CD8-positive, alpha-beta memory T cell (primary cell): ENCODE measurements around the gene WNT10A. TPM values are rescaled to one million over a fixed set of nuclear protein-coding genes. Genes with fewer than 3 reads are reported as not detected.

Experiments used
- CTCF ChIA-PET: fragments of 350-600 bp; sonication (Branson Sonifier 250); formaldehyde crosslinking; loops from one replicate; lab custom pipeline; 2021; ENCODE audit warnings: antibody characterized with exemption; lab: Charles Lee
- POLR2A ChIA-PET: fragments of 350-600 bp; sonication (Branson Sonifier 250); formaldehyde crosslinking; loops from one replicate; lab custom pipeline; 2021; ENCODE audit warnings: antibody characterized with exemption; lab: Charles Lee
- DNase-seq, 5 donors: peaks; one replicate each; pipeline versions ENCODE4 v3.0.0 to v3.0.0-alpha.2; 2020 to 2022; ENCODE audit warnings: mixed read lengths in 1 of 5
- H3K27ac ChIP-seq: one replicate; pipeline ENCODE4 v1.7.0; 2013; ENCODE audit warnings: low read depth, mild to moderate bottlenecking, low read length, moderate library complexity
- H3K27me3 ChIP-seq: 2 replicates; pipeline ENCODE4 v1.7.0; 2013; ENCODE audit warnings: low read length, mild to moderate bottlenecking; ENCODE audit not compliant: insufficient read depth, poor library complexity, severe bottlenecking
- H3K36me3 ChIP-seq: 2 replicates; pipeline ENCODE4 v1.7.0; 2013; ENCODE audit warnings: mild to moderate bottlenecking, low read length, moderate library complexity; ENCODE audit not compliant: insufficient read depth
- H3K4me1 ChIP-seq: 2 replicates; pipeline ENCODE4 v1.7.0; 2013; ENCODE audit warnings: mild to moderate bottlenecking, low read length, moderate library complexity; ENCODE audit not compliant: insufficient read depth
- H3K4me3 ChIP-seq: 2 replicates; pipeline ENCODE4 v1.7.0; 2013; ENCODE audit warnings: mild to moderate bottlenecking, low read length
- H3K9me3 ChIP-seq: 2 replicates; pipeline ENCODE4 v1.7.0; 2013; ENCODE audit warnings: mild to moderate bottlenecking, low read length
- H3K27ac Mint-ChIP-seq, 8 donors: one replicate each; pipeline ENCODE4 v1.8.0; 2020 to 2021; ENCODE audit warnings: mixed read lengths in 8 of 8, mild to moderate bottlenecking in 6 of 8, inconsistent platforms in 3 of 8, moderate library complexity in 3 of 8
- H3K27me3 Mint-ChIP-seq, 2 donors: one replicate each; pipeline ENCODE4 v1.8.0; 2020 to 2021; ENCODE audit warnings: mixed read lengths in 2 of 2, mild to moderate bottlenecking in 1 of 2, moderate library complexity in 1 of 2
- H3K36me3 Mint-ChIP-seq, 3 donors: one replicate each; pipeline ENCODE4 v1.8.0; 2020 to 2021; ENCODE audit warnings: mixed read lengths in 3 of 3, inconsistent platforms in 1 of 3, mild to moderate bottlenecking in 1 of 3
- H3K4me1 Mint-ChIP-seq, 3 donors: one replicate each; pipeline ENCODE4 v1.8.0; 2020 to 2021; ENCODE audit warnings: mixed read lengths in 3 of 3, inconsistent platforms in 1 of 3, mild to moderate bottlenecking in 1 of 3
- H3K4me3 Mint-ChIP-seq, 7 donors: one replicate each; pipeline ENCODE4 v1.8.0; 2020 to 2021; ENCODE audit warnings: mixed read lengths in 7 of 7, mild to moderate bottlenecking in 6 of 7, moderate library complexity in 4 of 7, inconsistent platforms in 2 of 7
- H3K9me3 Mint-ChIP-seq, 5 donors: one replicate each; pipeline ENCODE4 v1.8.0; 2020 to 2022; ENCODE audit warnings: mixed read lengths in 5 of 5, mild to moderate bottlenecking in 3 of 5, moderate library complexity in 2 of 5, inconsistent platforms in 1 of 5
- polyA plus RNA-seq: library from polyadenylated mRNA; unstranded; fragments of 300-500 nt; fragmentation: Illumina TruSeq; gene quantifications from one replicate; pipeline ENCODE4 v1.2.3, GENCODE V29; 2021
- total RNA-seq, 2 experiments: library from RNA; stranded (reverse); gene quantifications; one replicate each; pipeline ENCODE4 v1.2.3, GENCODE V29; 2021

The WNT10A gene
- total and polyA plus RNA-seq, 3 experiments from 2014 or later, result 1.0 to 1.5 (median 1.1) TPM

- Histone ChIP-seq H3K4me3 (no peak overlapping the region), H3K27me3 (peaks cover 26% of the 10 kb centered on the region), H3K36me3 (no peaks in the 10 kb centered on the region), H3K27ac (no peak overlapping the region), H3K9me3 (no peaks in the 10 kb centered on the region), H3K4me1 (peaks cover 4% of the 10 kb centered on the region)
- POLR2A ChIA-PET, result no interaction called here
- Mint-ChIP-seq H3K27me3 (peaks cover 64 to 70% of the 10 kb centered on the region in 2 donors), H3K9me3 (no peaks in the 10 kb centered on the region), H3K4me1 (peaks cover 0 to 12% (median 6%) of the 10 kb centered on the region in 3 donors), H3K36me3 (no peaks in the 10 kb centered on the region), H3K4me3 (no peak overlapping the region), H3K27ac (peak overlapping the region in 1 of 8 donors; percentile 3)
- DNase-seq, result no peak
- CTCF ChIA-PET, result interaction anchor here (0.6 to 3.5 kb wide), 3 partner anchors 23 to 197 kb away, joined by 3 to 38 read pairs (median 19); no protein-coding TSS in a partner anchor
Measured at GRCh38 chr2:218853766-218854165, 26.9 kb upstream of the WNT10A start.

DNA sequence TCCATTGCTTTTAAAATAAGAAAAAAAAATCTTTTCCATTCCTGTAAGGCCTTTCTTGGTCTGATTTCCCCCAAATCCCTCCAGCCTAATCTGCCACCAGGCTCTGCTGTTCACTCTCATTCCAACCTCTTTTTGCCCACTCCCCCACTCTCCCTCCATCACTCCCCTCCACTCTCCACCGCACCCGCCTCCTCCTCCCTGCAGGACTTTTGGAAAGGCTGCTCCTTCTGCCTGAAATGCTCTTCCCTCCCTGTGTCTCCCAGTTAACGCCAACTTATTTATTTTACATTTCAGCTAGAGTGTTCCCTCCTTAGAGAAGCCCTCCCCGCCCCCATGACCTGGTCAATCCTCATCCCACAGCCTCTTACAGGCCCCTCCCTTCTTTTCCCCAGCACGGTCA lies 25.8 kb upstream of the WNT10A start:
- H3K4me3 ChIP-seq, result no peak overlapping the region
- H3K27me3 ChIP-seq, result peaks cover 33% of the 10 kb centered on the region
- no peaks in the 10 kb centered on the region for H3K36me3 ChIP-seq
- Mint-ChIP-seq H3K4me3 (no peak overlapping the region), H3K27me3 (peaks cover 70 to 76% of the 10 kb centered on the region in 2 donors), H3K9me3 (no peaks in the 10 kb centered on the region), H3K27ac (no peak overlapping the region), H3K4me1 (peaks cover 4 to 17% (median 11%) of the 10 kb centered on the region in 3 donors), H3K36me3 (no peaks in the 10 kb centered on the region)
- peaks cover 10% of the 10 kb centered on the region for H3K4me1 ChIP-seq
- no peak for DNase-seq
- no peak overlapping the region for H3K27ac ChIP-seq
- CTCF ChIA-PET, result interaction anchor here (1.6 to 4.9 kb wide), 2 partner anchors 21 to 43 kb away, joined by 6 to 28 read pairs; no protein-coding TSS in a partner anchor
- no peaks in the 10 kb centered on the region for H3K9me3 ChIP-seq
- POLR2A ChIA-PET, result no interaction called here

DNA sequence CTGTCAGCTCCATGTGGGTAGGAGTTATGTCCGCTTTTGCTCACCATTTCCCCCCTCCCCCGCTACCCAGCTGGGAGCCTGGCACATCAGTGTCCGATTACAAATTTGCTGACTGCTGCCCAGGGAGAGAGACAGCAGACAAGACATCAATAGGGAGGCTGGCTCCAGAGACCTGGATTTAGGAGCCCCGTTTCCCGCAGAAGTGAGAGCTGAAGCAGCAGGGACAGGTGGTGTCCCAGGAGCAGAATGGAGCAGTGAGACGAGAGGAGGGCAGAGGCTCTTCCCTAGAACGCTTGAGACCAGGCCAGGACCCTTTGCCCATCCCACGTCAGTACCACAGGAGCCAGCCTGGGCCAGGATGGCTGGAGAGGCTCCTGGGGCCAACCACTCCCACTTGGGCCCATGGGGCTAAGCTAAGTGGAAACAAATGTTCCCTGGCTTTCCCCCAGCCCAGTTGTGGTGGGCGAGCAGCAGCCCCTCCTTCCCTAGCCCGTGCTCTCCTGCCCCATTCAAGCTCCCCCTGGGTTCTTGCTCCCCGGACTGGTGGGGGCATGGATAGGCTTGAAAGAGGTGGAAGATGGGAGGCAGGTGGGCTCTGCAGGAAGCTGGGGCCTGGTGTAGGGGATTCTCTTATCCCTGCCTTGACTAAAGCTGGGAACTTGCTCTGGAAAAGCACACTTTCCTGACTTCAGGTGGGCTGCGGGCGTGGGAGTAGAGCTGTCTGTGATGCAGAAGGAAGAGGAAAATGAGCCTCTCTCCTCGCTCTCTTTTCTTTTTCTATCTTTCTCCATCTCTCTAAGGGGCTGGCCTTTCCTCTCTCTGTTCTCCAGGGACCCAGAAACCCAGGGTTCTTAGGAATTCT lies 25.1 kb upstream of the WNT10A start:
- peaks cover 16% of the 10 kb centered on the region for H3K4me1 ChIP-seq
- H3K36me3 ChIP-seq, result no peaks in the 10 kb centered on the region
- Mint-ChIP-seq H3K4me1 (peaks cover 10 to 24% (median 16%) of the 10 kb centered on the region in 3 donors), H3K36me3 (no peaks in the 10 kb centered on the region), H3K4me3 (no peak overlapping the region), H3K27ac (no peak overlapping the region), H3K9me3 (no peaks in the 10 kb centered on the region), H3K27me3 (peaks cover 71 to 77% of the 10 kb centered on the region in 2 donors)
- ChIA-PET POLR2A (no interaction called here), CTCF (interaction anchor here (1.6 to 4.9 kb wide), 2 partner anchors 21 to 42 kb away, joined by 6 to 28 read pairs; no protein-coding TSS in a partner anchor)
- H3K27me3 ChIP-seq, result peaks cover 39% of the 10 kb centered on the region
- H3K27ac ChIP-seq, result no peak overlapping the region
- H3K4me3 ChIP-seq, result no peak overlapping the region
- no peak for DNase-seq
- no peaks in the 10 kb centered on the region for H3K9me3 ChIP-seq

DNA sequence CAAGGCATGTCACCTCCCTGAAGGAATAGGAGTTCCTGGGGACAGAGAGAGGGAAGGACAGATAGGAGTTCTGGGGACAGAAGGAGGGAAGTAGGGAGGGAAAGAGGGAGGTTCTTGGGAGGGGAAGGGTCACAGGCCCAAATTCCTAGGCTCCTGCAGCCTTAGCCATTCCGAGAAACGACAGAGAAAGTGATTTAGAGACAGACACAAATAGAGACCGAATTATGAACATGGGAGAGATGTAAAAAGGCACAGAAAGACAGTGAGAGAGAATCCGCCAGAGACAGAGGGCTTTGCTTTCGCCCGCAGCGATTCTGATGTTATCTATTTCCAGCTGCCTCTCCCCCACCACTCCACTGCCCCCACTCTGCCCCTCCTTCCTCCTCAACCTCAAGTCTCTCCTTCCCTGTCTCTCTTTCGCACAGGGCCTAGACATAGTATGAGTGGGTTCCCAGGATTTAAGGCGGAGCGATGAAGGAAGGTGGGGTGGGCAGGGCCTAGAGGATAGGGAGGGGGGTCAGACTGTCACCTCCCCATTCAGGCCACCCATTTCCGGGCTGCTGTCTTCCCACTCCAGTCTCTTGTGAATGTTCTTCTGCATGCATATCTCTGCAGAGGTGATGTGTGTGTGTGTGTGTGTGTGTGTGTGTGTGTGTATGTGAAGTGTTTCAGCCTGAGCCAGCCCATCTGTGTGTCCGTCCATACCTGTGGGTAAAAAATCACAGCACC lies 24.3 kb upstream of the WNT10A start:
- no peak for DNase-seq
- Histone ChIP-seq H3K27ac (no peak overlapping the region), H3K36me3 (no peaks in the 10 kb centered on the region), H3K9me3 (no peaks in the 10 kb centered on the region), H3K4me3 (no peak overlapping the region), H3K27me3 (peaks cover 45% of the 10 kb centered on the region), H3K4me1 (peaks cover 18% of the 10 kb centered on the region)
- H3K4me3 Mint-ChIP-seq, result peak overlapping the region in 1 of 7 donors; percentile 46
- CTCF ChIA-PET, result interaction anchor here (1.1 to 4.9 kb wide), 3 partner anchors 20 to 41 kb away, joined by 3 to 28 read pairs (median 6); no protein-coding TSS in a partner anchor
- H3K27me3 Mint-ChIP-seq, result peaks cover 76 to 79% of the 10 kb centered on the region in 2 donors
- no peaks in the 10 kb centered on the region for H3K9me3 Mint-ChIP-seq
- peaks cover 18 to 32% (median 22%) of the 10 kb centered on the region in 3 donors for H3K4me1 Mint-ChIP-seq
- no peak overlapping the region for H3K27ac Mint-ChIP-seq
- POLR2A ChIA-PET, result no interaction called here
- no peaks in the 10 kb centered on the region for H3K36me3 Mint-ChIP-seq

DNA sequence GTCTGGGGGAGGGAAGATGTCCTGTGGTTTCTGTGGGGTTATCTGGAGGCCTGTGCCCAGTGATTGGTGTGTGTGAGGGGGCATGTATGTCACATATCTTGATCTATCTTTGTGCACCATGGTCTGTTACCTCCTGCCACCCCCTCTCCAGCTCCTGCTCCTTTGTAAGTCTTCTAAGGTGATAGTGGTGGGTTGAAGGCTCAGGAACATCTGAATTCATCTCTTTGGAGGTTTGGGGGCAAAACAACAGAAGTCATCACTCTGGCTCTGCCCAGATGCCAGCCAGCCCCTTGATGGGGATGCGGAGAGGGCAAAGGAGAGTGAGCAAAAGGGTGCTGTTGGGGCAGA lies 23.8 kb upstream of the WNT10A start:
- peaks cover 18 to 32% (median 24%) of the 10 kb centered on the region in 3 donors for H3K4me1 Mint-ChIP-seq
- no peak overlapping the region for H3K27ac Mint-ChIP-seq
- no peak overlapping the region for H3K4me3 ChIP-seq
- H3K9me3 Mint-ChIP-seq, result no peaks in the 10 kb centered on the region
- ChIA-PET POLR2A (no interaction called here), CTCF (interaction anchor here (1.1 to 4.9 kb wide), 3 partner anchors 24 to 41 kb away, joined by 3 to 28 read pairs (median 4); partner anchors contain the start of gene WNT10A)
- peaks cover 75 to 84% of the 10 kb centered on the region in 2 donors for H3K27me3 Mint-ChIP-seq
- peaks cover 45% of the 10 kb centered on the region for H3K27me3 ChIP-seq
- H3K36me3 Mint-ChIP-seq, result no peaks in the 10 kb centered on the region
- peaks cover 18% of the 10 kb centered on the region for H3K4me1 ChIP-seq
- H3K9me3 ChIP-seq, result no peaks in the 10 kb centered on the region
- peak overlapping the region in 1 of 7 donors; percentile 46 for H3K4me3 Mint-ChIP-seq
- no peak for DNase-seq
- H3K36me3 ChIP-seq, result no peaks in the 10 kb centered on the region
- no peak overlapping the region for H3K27ac ChIP-seq

DNA sequence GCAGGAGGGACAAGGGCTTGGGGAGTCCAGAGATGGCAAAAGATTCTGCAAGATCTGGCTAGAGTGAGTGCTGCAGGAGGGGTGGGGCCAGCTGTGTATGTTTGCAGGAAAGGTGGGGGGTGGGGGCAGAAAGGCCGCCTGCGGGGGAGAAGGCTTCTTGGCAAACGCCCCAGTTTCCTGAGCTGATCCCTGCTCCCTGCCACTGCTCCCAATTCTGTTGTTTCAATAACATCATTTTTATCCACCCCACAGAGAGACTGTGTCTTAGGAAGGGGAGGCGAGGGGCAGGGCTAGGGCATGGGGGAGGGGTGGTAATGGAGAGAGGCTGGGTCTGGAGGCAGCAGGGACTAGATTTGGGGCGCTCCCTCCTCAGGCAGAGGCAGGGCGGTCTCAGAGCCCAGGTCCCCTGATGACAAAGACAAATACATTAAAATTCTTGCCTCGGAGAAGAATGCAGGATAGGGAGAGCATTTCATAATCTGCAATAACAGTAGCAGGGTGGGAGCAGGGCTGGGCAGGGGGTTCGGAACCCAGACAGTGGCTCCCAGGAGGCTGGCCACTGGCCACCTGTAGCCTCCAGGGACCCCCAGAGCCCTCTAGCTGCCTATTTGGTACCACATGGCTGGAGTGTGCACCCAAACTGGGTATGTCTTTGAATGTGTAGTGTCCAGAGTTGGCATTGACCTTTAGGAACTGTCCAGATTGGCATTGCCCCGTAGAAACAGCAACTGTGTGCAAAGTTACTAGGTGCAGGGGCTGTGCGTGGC lies 23.1 kb upstream of the WNT10A start:
- ChIA-PET POLR2A (interaction anchor here (0.6 kb wide), 1 partner anchor 132 kb away, joined by 4 read pairs; no protein-coding TSS in a partner anchor), CTCF (interaction anchor here (1.1 to 4.9 kb wide), 4 partner anchors 19 to 40 kb away, joined by 3 to 28 read pairs (median 6); partner anchors contain the start of gene WNT10A)
- Histone ChIP-seq H3K4me3 (no peak overlapping the region), H3K9me3 (no peaks in the 10 kb centered on the region), H3K27ac (no peak overlapping the region), H3K4me1 (peaks cover 18% of the 10 kb centered on the region), H3K36me3 (no peaks in the 10 kb centered on the region), H3K27me3 (peaks cover 45% of the 10 kb centered on the region)
- Mint-ChIP-seq H3K36me3 (no peaks in the 10 kb centered on the region), H3K27me3 (peaks cover 75 to 86% of the 10 kb centered on the region in 2 donors), H3K4me1 (peaks cover 18 to 32% (median 24%) of the 10 kb centered on the region in 3 donors), H3K9me3 (no peaks in the 10 kb centered on the region), H3K4me3 (no peak overlapping the region), H3K27ac (no peak overlapping the region)
- DNase-seq, result no peak

DNA sequence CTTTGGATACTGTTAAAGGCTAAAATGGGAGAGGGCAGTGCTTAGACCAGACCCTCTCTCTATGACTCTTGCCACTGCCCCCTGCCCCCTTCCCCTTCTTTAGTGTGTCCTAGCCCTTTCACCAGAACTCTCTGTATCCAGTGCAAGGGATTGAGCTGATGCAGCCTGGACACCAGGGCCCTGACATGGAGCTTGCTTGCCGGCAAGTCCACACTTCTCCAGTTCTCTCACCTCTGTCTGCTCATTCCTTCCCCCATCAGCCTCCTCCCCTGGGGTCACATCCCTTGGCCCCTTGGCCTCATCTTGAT lies 22.6 kb upstream of the WNT10A start:
- Mint-ChIP-seq H3K4me1 (peaks cover 18 to 32% (median 24%) of the 10 kb centered on the region in 3 donors), H3K27me3 (peaks cover 76 to 85% of the 10 kb centered on the region in 2 donors), H3K4me3 (peak overlapping the region in 1 of 7 donors; percentile 30), H3K9me3 (no peaks in the 10 kb centered on the region), H3K36me3 (peaks cover 0 to 2% (median 0%) of the 10 kb centered on the region in 3 donors), H3K27ac (no peak overlapping the region)
- H3K36me3 ChIP-seq, result no peaks in the 10 kb centered on the region
- no peak for DNase-seq
- POLR2A ChIA-PET, result interaction anchor here (0.6 kb wide), 1 partner anchor 132 kb away, joined by 4 read pairs; no protein-coding TSS in a partner anchor
- CTCF ChIA-PET, result interaction anchor here (1.6 to 4.9 kb wide), 3 partner anchors 18 to 39 kb away, joined by 4 to 28 read pairs (median 8); partner anchors contain the start of gene WNT10A
- H3K9me3 ChIP-seq, result no peaks in the 10 kb centered on the region
- peaks cover 18% of the 10 kb centered on the region for H3K4me1 ChIP-seq
- peaks cover 43% of the 10 kb centered on the region for H3K27me3 ChIP-seq
- H3K27ac ChIP-seq, result no peak overlapping the region
- no peak overlapping the region for H3K4me3 ChIP-seq
